Vagina (tissue), 2 donors: ENCODE data around the gene MTCL1. TPM values are rescaled to one million over a fixed set of nuclear protein-coding genes. Genes with fewer than 3 reads are reported as not detected.

Source experiments
- DNase-seq, 2 donors: peaks; one replicate each; pipeline ENCODE4 v3.0.0-alpha.2; 2017; ENCODE audit errors: extremely low spot score in 2 of 2
- H3K27ac ChIP-seq: fragments of 200-600 bp; sonication (generic); one replicate; pipeline ENCODE4 v1.5.1; 2019
- H3K27me3 ChIP-seq: fragments of 200-600 bp; sonication (generic); one replicate; pipeline ENCODE4 v1.5.1; 2019
- H3K36me3 ChIP-seq, 2 donors: fragments of 200-600 bp; sonication (generic); one replicate each; pipeline ENCODE4 v1.5.1; 2017 to 2019
- H3K4me1 ChIP-seq: fragments of 200-600 bp; sonication (generic); one replicate; pipeline ENCODE4 v1.5.1; 2019
- H3K4me3 ChIP-seq, 2 donors: fragments of 200-600 bp; sonication (generic); 1 replicate in 1 of 2; 2 replicates in 1 of 2; pipeline ENCODE4 v1.5.1; 2016 to 2019
- H3K9me3 ChIP-seq: fragments of 200-600 bp; sonication (generic); one replicate; pipeline ENCODE4 v1.5.1; 2019
- CTCF ChIP-seq, 3 experiments: fragments of 450-650 bp in 2 of 3; fragments of 200-600 bp in 1 of 3; sonication (generic) in 1 of 3; IDR thresholded peaks; one replicate each; pipeline ENCODE4 v1.5.1; 2017 to 2019; ENCODE audit warnings: antibody characterized with exemption in 3 of 3, mild to moderate bottlenecking in 2 of 3, moderate library complexity in 2 of 3
- POLR2A ChIP-seq, 2 donors: fragments of 450-650 bp; IDR thresholded peaks; one replicate each; pipeline ENCODE4 v1.6.1; 2017; ENCODE audit warnings: antibody characterized with exemption in 2 of 2, mild to moderate bottlenecking in 2 of 2, moderate library complexity in 2 of 2
- POLR2AphosphoS5 ChIP-seq, 2 donors: sonication (generic); formaldehyde crosslinking; IDR thresholded peaks; one replicate each; pipeline ENCODE4 v1.9.0; 2017; ENCODE audit warnings: antibody characterized with exemption in 2 of 2, mild to moderate bottlenecking in 2 of 2, low read depth in 1 of 2; ENCODE audit not compliant: insufficient read depth in 1 of 2
- intact Hi-C: fragments of 100-400 bp; cut with DNase I; formaldehyde crosslinking; loops from one replicate; pipeline ENCODE4 v1.15.1; 2023
- total RNA-seq: library from RNA; depleted of rRNA; stranded (reverse); fragments of >200 nt; gene quantifications from one replicate; pipeline ENCODE4 v1.2.3, GENCODE V29; 2016

The MTCL1 gene
- total RNA-seq, 1 donor from 2014 or later, result 23.6 TPM

GRCh38 chr18:8812631-8813030, 107.3 kb downstream of the MTCL1 start:
- no peaks in the 10 kb centered on the region for H3K36me3 ChIP-seq
- no peaks in the 10 kb centered on the region for H3K9me3 ChIP-seq
- no peak overlapping the region for H3K27ac ChIP-seq
- TF ChIP-seq CTCF (IDR thresholded peaks at IDR 0.05) (no peak), POLR2A (IDR thresholded peaks at IDR 0.05) (no peak), POLR2AphosphoS5 (IDR thresholded peaks at IDR 0.05; ENCODE audit: insufficient read depth in 1 of 2, low read depth in 1 of 2) (no peak)
- H3K4me1 ChIP-seq, result no peaks in the 10 kb centered on the region
- no peak for DNase-seq
- no peak overlapping the region for H3K4me3 ChIP-seq
- intact Hi-C loops, result no loop called here
- H3K27me3 ChIP-seq, result no peaks in the 10 kb centered on the region

- Histone ChIP-seq H3K9me3 (no peaks in the 10 kb centered on the region), H3K36me3 (peaks cover 0 to 2% of the 10 kb centered on the region in 2 donors), H3K4me1 (no peaks in the 10 kb centered on the region), H3K27ac (no peak overlapping the region), H3K27me3 (no peaks in the 10 kb centered on the region), H3K4me3 (no peak overlapping the region)
- no peak for DNase-seq
- no peak for TF ChIP-seq CTCF (IDR thresholded peaks at IDR 0.05)
- no peak for TF ChIP-seq POLR2A (IDR thresholded peaks at IDR 0.05)
- intact Hi-C loops, result no loop called here
Observed at GRCh38 chr18:8813611-8814010, 108.3 kb downstream of the MTCL1 start.

GRCh38 chr18:8814206-8814605, 108.8 kb downstream of the MTCL1 start:
- Histone ChIP-seq H3K4me1 (no peaks in the 10 kb centered on the region), H3K4me3 (no peak overlapping the region), H3K27ac (no peak overlapping the region), H3K27me3 (no peaks in the 10 kb centered on the region), H3K36me3 (peaks cover 0 to 7% of the 10 kb centered on the region in 2 donors), H3K9me3 (no peaks in the 10 kb centered on the region)
- intact Hi-C loops, result no loop called here
- no peak for DNase-seq
- TF ChIP-seq POLR2AphosphoS5 (IDR thresholded peaks at IDR 0.05; ENCODE audit: insufficient read depth in 1 of 2, low read depth in 1 of 2) (no peak), CTCF (IDR thresholded peaks at IDR 0.05) (no peak), POLR2A (IDR thresholded peaks at IDR 0.05) (no peak)

- DNase-seq, result no peak
- no peaks in the 10 kb centered on the region for H3K27me3 ChIP-seq
- no peaks in the 10 kb centered on the region for H3K4me1 ChIP-seq
- H3K27ac ChIP-seq, result no peak overlapping the region
- TF ChIP-seq CTCF (IDR thresholded peaks at IDR 0.05) (no peak), POLR2AphosphoS5 (IDR thresholded peaks at IDR 0.05; ENCODE audit: insufficient read depth in 1 of 2, low read depth in 1 of 2) (no peak), POLR2A (IDR thresholded peaks at IDR 0.05) (no peak)
- H3K9me3 ChIP-seq, result no peaks in the 10 kb centered on the region
- intact Hi-C loops, result no loop called here
- H3K4me3 ChIP-seq, result no peak overlapping the region
- H3K36me3 ChIP-seq, result peaks cover 0 to 7% of the 10 kb centered on the region in 2 donors
Observed at GRCh38 chr18:8816220-8816619, 110.9 kb downstream of the MTCL1 start.

- intact Hi-C loops, result no loop called here
- H3K4me1 ChIP-seq, result no peaks in the 10 kb centered on the region
- no peaks in the 10 kb centered on the region for H3K27me3 ChIP-seq
- no peak overlapping the region for H3K4me3 ChIP-seq
- no peak overlapping the region for H3K27ac ChIP-seq
- no peak for DNase-seq
- TF ChIP-seq POLR2AphosphoS5 (IDR thresholded peaks at IDR 0.05; ENCODE audit: insufficient read depth in 1 of 2, low read depth in 1 of 2) (no peak), CTCF (IDR thresholded peaks at IDR 0.05) (no peak), POLR2A (IDR thresholded peaks at IDR 0.05) (no peak)
- H3K36me3 ChIP-seq, result peaks cover 0 to 7% of the 10 kb centered on the region in 2 donors
- no peaks in the 10 kb centered on the region for H3K9me3 ChIP-seq
Observed at GRCh38 chr18:8816816-8817215, 111.5 kb downstream of the MTCL1 start.
